ENCODE results near the gene FLRT1. TPM values are rescaled to one million over a fixed set of nuclear protein-coding genes. Genes with fewer than 3 reads are reported as not detected.

Gene FLRT1
- total RNA-seq, 4 donors from 2014 or later: 0.08 to 0.62 (median 0.15) TPM; not detected in 1

DNA sequence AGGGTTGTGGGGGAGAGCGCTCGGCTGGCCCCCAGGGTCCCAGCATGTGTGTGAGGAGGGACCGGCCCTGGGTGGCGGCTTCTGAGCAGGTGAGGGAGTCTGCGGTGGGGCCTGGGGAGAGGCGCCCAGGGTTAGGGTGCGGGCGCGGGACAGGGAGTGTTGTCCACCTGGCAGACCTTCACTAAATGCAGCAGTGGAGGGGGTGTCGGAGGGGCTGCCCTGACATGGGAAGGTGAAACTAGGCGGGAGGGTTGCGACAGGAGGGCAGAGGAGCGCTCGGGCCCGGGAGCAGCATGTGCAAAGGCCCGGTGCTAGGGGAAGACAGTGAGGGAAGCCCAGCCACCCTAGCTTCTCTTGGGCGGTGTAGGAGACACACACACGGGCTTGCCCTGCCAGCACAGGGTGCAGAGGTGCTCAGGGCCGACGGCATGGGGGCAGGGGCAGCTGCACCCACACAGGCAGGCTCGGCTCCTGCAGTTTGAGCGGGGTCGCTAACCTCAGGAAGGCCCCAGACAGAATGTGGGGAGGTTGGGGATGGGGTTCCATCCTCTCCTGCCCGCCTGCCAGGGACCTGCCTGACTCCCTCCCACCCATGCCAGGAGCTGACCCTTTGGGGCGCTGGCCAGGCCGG is 27.3 kb upstream of the FLRT1 start:
- intact Hi-C loops (cut with DNase I; ENCODE audit: low total_unique reads): no loop called here
- no peak for DNase-seq (ENCODE audit: low spot score in 2 of 2)
- 94 to 95% methylated on average over 25 to 26 of the region's 26 CpGs for WGBS, 2 donors
- H3K4me3 ChIP-seq (ENCODE audit: low read depth, poor library complexity, severe bottlenecking): no peak overlapping the region
- TF ChIP-seq CTCF (IDR thresholded peaks at IDR 0.05) (no peak), POLR2A (IDR thresholded peaks at IDR 0.05) (no peak)

- DNase-seq (ENCODE audit: low spot score in 2 of 2): no peak
- intact Hi-C loops (cut with DNase I; ENCODE audit: low total_unique reads): no loop called here
- no peak overlapping the region for H3K4me3 ChIP-seq (ENCODE audit: low read depth, poor library complexity, severe bottlenecking)
- TF ChIP-seq CTCF (IDR thresholded peaks at IDR 0.05): no peak
- TF ChIP-seq POLR2A (IDR thresholded peaks at IDR 0.05): no peak
- 93 to 96% methylated on average over 18 of the region's 18 CpGs for WGBS, 2 donors
These were observed 26.7 kb upstream of the FLRT1 start for GRCh38 chr11:64008914-64009633.

GRCh38 chr11:64009710-64010109 is 26.0 kb upstream of the FLRT1 start:
- DNase-seq (ENCODE audit: low spot score in 2 of 2): no peak
- intact Hi-C loops (cut with DNase I; ENCODE audit: low total_unique reads): no loop called here
- 86 to 91% methylated on average over 8 of the region's 8 CpGs for WGBS, 2 donors
- no peak overlapping the region for H3K4me3 ChIP-seq (ENCODE audit: low read depth, poor library complexity, severe bottlenecking)
- TF ChIP-seq CTCF (IDR thresholded peaks at IDR 0.05) (no peak), POLR2A (IDR thresholded peaks at IDR 0.05) (no peak)

GRCh38 chr11:64010783-64011182 is 24.9 kb upstream of the FLRT1 start:
- H3K4me3 ChIP-seq (ENCODE audit: low read depth, poor library complexity, severe bottlenecking): no peak overlapping the region
- intact Hi-C loops (cut with DNase I; ENCODE audit: low total_unique reads): no loop called here
- DNase-seq (ENCODE audit: low spot score in 2 of 2): no peak
- WGBS, 2 donors: 64 to 81% methylated on average over 2 of the region's 2 CpGs
- TF ChIP-seq POLR2A (IDR thresholded peaks at IDR 0.05) (no peak), CTCF (IDR thresholded peaks at IDR 0.05) (no peak)

DNA sequence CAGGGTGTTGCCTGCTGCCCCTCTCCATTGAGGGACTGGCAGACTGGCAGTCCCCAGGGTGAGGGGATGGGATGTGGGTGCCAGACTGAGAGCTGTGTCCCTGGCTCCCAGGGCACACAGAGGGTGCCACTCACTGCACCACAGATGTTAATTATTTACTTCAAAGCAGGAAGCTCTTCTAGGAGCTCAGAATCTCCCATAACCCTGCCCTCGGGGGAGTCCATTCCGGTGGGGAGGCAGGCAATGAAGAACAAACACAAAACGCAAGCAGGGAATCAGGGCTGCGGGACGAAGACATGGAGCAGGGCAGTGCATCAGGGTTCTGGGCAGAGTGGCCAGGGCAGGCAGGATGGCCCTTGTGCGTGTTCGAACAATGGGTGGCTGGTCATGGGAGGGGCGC is 24.4 kb upstream of the FLRT1 start:
- DNase-seq (ENCODE audit: low spot score in 2 of 2): no peak
- WGBS, 2 donors: 87 to 90% methylated on average over 8 of the region's 8 CpGs
- TF ChIP-seq CTCF (IDR thresholded peaks at IDR 0.05): no peak
- no peak for TF ChIP-seq POLR2A (IDR thresholded peaks at IDR 0.05)
- no peak overlapping the region for H3K4me3 ChIP-seq (ENCODE audit: low read depth, poor library complexity, severe bottlenecking)
- intact Hi-C loops (cut with DNase I; ENCODE audit: low total_unique reads): no loop called here

Measured in lower leg skin (tissue), 4 donors.